Spleen (tissue), 7 donors: ENCODE data around the gene ISCA2.

Experiments used
- POLR2A ChIP-seq, 3 donors: fragments of 450-650 bp; IDR thresholded peaks; one replicate each; pipeline ENCODE4 v1.5.1; 2017; ENCODE audit warnings: antibody characterized with exemption in 3 of 3, mild to moderate bottlenecking in 1 of 3
- TF ChIP-seq, protein P1 (sequence below), 11 experiments: fragments of 200-600 bp in 7 of 11; fragments of 450-650 bp in 4 of 11; sonication (generic) in 4 of 11; IDR thresholded peaks in 8 of 11; conservative IDR thresholded peaks in 3 of 11; 1 replicate in 7 of 11; 2 replicates in 4 of 11; pipeline versions ENCODE4 v1.4.0 to v1.8.0; 2016 to 2021; ENCODE audit warnings: antibody characterized with exemption in 11 of 11, inconsistent platforms in 4 of 11, mild to moderate bottlenecking in 1 of 11
- donor health status: DM: no; HTN: no; CAD: no; lungs with moderate emphysema.
- donor health status: DM: no; HTN: no; CAD: no.
- donor health status: DM: no; HTN: no; CAD: no.

DNA sequence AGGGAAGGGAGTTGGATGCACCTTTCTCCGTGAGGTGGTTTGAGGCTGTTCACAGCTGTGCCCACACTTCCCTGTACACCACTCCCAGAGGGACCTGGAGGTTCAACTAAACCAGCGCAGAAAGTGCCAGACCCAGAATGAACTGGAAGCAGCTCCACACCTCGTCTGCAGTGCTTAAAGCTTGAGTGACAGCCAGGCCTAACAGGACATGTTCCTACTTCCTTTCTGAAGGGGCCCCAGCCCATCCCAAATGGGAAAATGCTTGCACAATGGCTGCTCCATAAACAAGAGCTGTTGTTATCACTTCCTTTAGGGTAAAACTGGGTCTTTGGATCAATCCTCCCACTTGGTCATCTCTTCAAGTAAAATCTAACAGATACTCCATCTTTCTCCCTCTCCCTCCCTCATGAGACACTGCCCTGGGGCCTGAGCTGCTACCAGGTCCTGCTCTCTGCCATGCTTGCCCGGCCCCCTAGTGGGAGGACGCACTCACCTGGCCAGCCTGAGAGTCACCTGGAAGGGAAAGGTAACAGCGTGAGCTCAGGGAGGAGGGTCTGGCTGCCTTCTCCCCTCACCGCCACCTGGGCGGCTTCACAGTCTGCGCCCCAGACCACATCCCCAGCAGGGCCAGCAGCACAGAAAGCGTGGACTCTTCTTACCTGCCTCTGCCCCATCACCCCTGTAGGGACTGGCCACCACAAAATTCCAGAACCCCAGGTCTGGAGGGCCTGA lies 33.5 kb downstream of the ISCA2 start:
- TF ChIP-seq, protein P1, sequence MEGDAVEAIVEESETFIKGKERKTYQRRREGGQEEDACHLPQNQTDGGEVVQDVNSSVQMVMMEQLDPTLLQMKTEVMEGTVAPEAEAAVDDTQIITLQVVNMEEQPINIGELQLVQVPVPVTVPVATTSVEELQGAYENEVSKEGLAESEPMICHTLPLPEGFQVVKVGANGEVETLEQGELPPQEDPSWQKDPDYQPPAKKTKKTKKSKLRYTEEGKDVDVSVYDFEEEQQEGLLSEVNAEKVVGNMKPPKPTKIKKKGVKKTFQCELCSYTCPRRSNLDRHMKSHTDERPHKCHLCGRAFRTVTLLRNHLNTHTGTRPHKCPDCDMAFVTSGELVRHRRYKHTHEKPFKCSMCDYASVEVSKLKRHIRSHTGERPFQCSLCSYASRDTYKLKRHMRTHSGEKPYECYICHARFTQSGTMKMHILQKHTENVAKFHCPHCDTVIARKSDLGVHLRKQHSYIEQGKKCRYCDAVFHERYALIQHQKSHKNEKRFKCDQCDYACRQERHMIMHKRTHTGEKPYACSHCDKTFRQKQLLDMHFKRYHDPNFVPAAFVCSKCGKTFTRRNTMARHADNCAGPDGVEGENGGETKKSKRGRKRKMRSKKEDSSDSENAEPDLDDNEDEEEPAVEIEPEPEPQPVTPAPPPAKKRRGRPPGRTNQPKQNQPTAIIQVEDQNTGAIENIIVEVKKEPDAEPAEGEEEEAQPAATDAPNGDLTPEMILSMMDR (IDR thresholded peaks at IDR 0.05 in 8 of 11, conservative IDR thresholded peaks at IDR 0.05 in 3 of 11) = no peak
- no peak for TF ChIP-seq POLR2A (IDR thresholded peaks at IDR 0.05)
